Loucy (cell line): Measurements from ENCODE around the gene SFTPB.

ENCODE experiments used
- H2AFZ ChIP-seq: fragments of 200-600 bp; sonication (generic); 2 replicates; pipeline ENCODE4 v1.6.0; 2016; ENCODE audit warnings: antibody characterized with exemption, mild to moderate bottlenecking, low read length, moderate library complexity
- H3F3A ChIP-seq: fragments of 200-600 bp; 2 replicates; pipeline ENCODE4 v1.6.0; 2016; ENCODE audit warnings: antibody characterized with exemption, low read depth, mild to moderate bottlenecking
- H3K27me3 ChIP-seq: fragments of 200-600 bp; sonication (generic); 2 replicates; pipeline ENCODE4 v1.6.1; 2014; ENCODE audit warnings: low read length, mild to moderate bottlenecking; ENCODE audit not compliant: insufficient read depth, poor library complexity, severe bottlenecking
- H3K36me3 ChIP-seq: fragments of 200-600 bp; sonication (generic); 2 replicates; pipeline ENCODE4 v1.6.1; 2016; ENCODE audit warnings: low read length; ENCODE audit not compliant: insufficient read depth
- H3K4me1 ChIP-seq: fragments of 200-600 bp; sonication (generic); 2 replicates; pipeline ENCODE4 v1.5.1; 2014; ENCODE audit warnings: low read length, mild to moderate bottlenecking; ENCODE audit not compliant: insufficient read depth, poor library complexity, severe bottlenecking
- H3K4me2 ChIP-seq: fragments of 200-600 bp; sonication (generic); 2 replicates; pipeline ENCODE4 v1.6.0; 2014; ENCODE audit warnings: antibody characterized with exemption, low read length, low read depth, mild to moderate bottlenecking; ENCODE audit not compliant: poor library complexity, severe bottlenecking
- H3K4me3 ChIP-seq: fragments of 200-600 bp; sonication (generic); 2 replicates; pipeline ENCODE4 v1.5.1; 2014; ENCODE audit warnings: low read length, mild to moderate bottlenecking, mixed read lengths; ENCODE audit not compliant: poor library complexity, severe bottlenecking
- H3K79me2 ChIP-seq: fragments of 200-600 bp; sonication (generic); 2 replicates; pipeline ENCODE4 v1.6.1; 2014; ENCODE audit warnings: low read length; ENCODE audit not compliant: insufficient read depth
- H3K9ac ChIP-seq: fragments of 200-600 bp; sonication (generic); 2 replicates; pipeline ENCODE4 v1.6.0; 2014; ENCODE audit warnings: mild to moderate bottlenecking, low read depth, low read length, moderate library complexity; ENCODE audit not compliant: poor library complexity, severe bottlenecking
- H3K9me2 ChIP-seq: fragments of 200-600 bp; sonication (generic); replicated peaks from 2 replicates; pipeline ENCODE4 v1.6.1; 2016; ENCODE audit warnings: low read depth, low read length, mixed read lengths
- H3K9me3 ChIP-seq: fragments of 200-600 bp; sonication (generic); 2 replicates; pipeline ENCODE4 v1.6.1; 2014; ENCODE audit warnings: mild to moderate bottlenecking, antibody characterized with exemption, low read length, low read depth; ENCODE audit not compliant: insufficient read depth
- H4K20me1 ChIP-seq: fragments of 200-600 bp; sonication (generic); 2 replicates; pipeline ENCODE4 v1.6.0; 2014; ENCODE audit warnings: antibody characterized with exemption, low read length, mild to moderate bottlenecking; ENCODE audit not compliant: insufficient read depth, poor library complexity, severe bottlenecking
- EZH2phosphoT487 ChIP-seq: fragments of 200-600 bp; IDR thresholded peaks from 2 replicates; pipeline ENCODE4 v1.6.1; 2018; ENCODE audit warnings: antibody characterized with exemption, mild to moderate bottlenecking, moderate library complexity, borderline replicate concordance
- TF ChIP-seq, protein P1 (sequence below): fragments of 200-600 bp; sonication (generic); conservative IDR thresholded peaks from 2 replicates; pipeline ENCODE4 v1.5.1; 2014; ENCODE audit warnings: mild to moderate bottlenecking, antibody characterized with exemption, low read length

Gene SFTPB

DNA sequence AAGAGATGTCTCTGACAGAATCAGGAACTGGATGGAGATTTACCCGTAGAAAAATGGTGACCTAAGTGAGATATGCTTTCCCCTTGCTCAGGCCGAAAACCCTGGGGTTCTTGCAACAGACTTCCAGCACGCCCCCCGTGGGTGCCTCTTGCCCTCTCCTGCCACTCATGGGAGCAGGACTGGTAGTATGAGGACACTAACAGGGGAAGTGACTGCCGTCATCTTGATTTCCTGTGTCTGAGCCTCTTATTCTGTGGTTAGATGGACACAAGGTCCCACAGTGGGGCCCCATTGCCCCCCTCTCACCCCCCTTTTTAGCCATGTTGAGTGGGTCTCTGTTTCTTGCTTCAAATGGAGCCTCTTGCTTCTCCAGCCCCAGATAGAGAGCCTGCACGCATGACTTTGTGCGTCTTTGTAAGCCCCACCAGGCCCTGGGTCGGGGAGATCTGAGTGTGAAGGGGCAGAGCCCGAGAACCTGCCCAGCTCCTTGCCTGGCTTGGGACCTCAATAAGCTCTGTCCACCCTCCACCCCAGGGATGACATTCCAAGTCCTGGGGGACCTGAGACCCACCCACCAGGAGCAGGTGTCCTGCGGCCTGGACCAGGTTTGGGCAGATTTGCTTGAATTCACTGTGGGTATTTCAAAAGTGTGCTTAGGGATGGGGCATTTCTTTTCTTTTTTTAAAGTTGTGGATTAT is 38.7 kb upstream of the SFTPB start:
- Histone ChIP-seq H4K20me1 (no peaks in the 10 kb centered on the region), H3F3A (no peaks in the 10 kb centered on the region), H3K4me3 (peak overlapping the region; percentile 22), H3K9me2 (no peaks in the 10 kb centered on the region), H3K27me3 (no peaks in the 10 kb centered on the region), H3K36me3 (no peaks in the 10 kb centered on the region), H2AFZ (peak overlapping the region; percentile 86), H3K79me2 (no peaks in the 10 kb centered on the region), H3K4me2 (peak overlapping the region; percentile 40), H3K9me3 (no peaks in the 10 kb centered on the region), H3K9ac (no peak overlapping the region), H3K4me1 (peaks cover 8% of the 10 kb centered on the region)
- TF ChIP-seq EZH2phosphoT487 = no peak
- TF ChIP-seq, protein P1, sequence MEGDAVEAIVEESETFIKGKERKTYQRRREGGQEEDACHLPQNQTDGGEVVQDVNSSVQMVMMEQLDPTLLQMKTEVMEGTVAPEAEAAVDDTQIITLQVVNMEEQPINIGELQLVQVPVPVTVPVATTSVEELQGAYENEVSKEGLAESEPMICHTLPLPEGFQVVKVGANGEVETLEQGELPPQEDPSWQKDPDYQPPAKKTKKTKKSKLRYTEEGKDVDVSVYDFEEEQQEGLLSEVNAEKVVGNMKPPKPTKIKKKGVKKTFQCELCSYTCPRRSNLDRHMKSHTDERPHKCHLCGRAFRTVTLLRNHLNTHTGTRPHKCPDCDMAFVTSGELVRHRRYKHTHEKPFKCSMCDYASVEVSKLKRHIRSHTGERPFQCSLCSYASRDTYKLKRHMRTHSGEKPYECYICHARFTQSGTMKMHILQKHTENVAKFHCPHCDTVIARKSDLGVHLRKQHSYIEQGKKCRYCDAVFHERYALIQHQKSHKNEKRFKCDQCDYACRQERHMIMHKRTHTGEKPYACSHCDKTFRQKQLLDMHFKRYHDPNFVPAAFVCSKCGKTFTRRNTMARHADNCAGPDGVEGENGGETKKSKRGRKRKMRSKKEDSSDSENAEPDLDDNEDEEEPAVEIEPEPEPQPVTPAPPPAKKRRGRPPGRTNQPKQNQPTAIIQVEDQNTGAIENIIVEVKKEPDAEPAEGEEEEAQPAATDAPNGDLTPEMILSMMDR = no peak

DNA sequence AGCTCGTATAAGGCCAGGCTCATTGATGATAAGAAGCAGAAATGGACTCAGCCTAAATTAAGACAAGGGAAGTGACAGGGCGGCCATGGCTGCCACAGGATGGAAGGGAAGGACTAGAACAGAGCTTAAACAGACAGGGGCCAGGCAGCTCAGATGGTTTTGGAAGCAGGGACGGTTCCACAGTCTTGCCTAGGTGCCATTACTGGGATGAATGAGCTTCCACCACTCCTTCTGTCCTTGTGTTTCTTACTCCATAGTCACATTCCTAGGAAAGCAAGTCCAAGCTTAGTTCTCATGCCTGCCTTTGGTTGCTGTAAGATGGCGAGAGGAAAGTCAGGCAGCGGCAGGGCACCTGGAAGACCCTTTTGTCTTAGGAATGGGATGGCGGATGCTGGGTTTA is 38.1 kb upstream of the SFTPB start:
- H3F3A ChIP-seq = no peaks in the 10 kb centered on the region
- H3K36me3 ChIP-seq = no peaks in the 10 kb centered on the region
- no peak for TF ChIP-seq EZH2phosphoT487
- TF ChIP-seq, protein P1 = no peak
- H3K4me3 ChIP-seq = no peak overlapping the region
- H3K9me3 ChIP-seq = no peaks in the 10 kb centered on the region
- H4K20me1 ChIP-seq = no peaks in the 10 kb centered on the region
- no peaks in the 10 kb centered on the region for H3K79me2 ChIP-seq
- H3K4me2 ChIP-seq = no peak overlapping the region
- no peak overlapping the region for H2AFZ ChIP-seq
- H3K9me2 ChIP-seq = no peaks in the 10 kb centered on the region
- H3K4me1 ChIP-seq = peaks cover 8% of the 10 kb centered on the region
- no peaks in the 10 kb centered on the region for H3K27me3 ChIP-seq
- H3K9ac ChIP-seq = no peak overlapping the region

DNA sequence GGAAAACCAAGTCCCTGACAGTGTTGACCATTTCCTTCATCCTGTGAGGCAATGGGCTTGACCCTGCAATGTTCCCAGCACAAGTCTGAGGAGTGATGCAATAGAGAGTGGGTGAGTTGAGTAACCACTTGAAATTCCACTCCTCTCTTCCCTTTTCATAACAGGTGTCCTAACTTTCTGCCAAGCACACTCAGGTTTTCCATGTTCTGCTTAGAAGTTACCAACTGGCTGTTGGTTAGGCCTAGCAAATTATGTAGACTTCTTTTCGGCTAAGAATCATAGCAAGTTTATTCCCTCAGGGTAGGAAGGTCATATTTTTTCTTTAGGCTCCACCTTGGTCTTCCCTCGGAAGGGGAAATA is 37.7 kb upstream of the SFTPB start:
- H3K9me2 ChIP-seq = no peaks in the 10 kb centered on the region
- H3F3A ChIP-seq = no peaks in the 10 kb centered on the region
- no peaks in the 10 kb centered on the region for H3K9me3 ChIP-seq
- no peak for TF ChIP-seq EZH2phosphoT487
- TF ChIP-seq, protein P1 = no peak
- no peak overlapping the region for H3K4me3 ChIP-seq
- H3K9ac ChIP-seq = no peak overlapping the region
- no peaks in the 10 kb centered on the region for H3K79me2 ChIP-seq
- no peaks in the 10 kb centered on the region for H4K20me1 ChIP-seq
- H3K4me1 ChIP-seq = peaks cover 8% of the 10 kb centered on the region
- H3K4me2 ChIP-seq = no peak overlapping the region
- H3K36me3 ChIP-seq = no peaks in the 10 kb centered on the region
- H3K27me3 ChIP-seq = no peaks in the 10 kb centered on the region
- no peak overlapping the region for H2AFZ ChIP-seq
